Natural killer cell treated with Interleukin-12 subunit alpha and Interleukin-12 subunit beta and Interleukin-15 and Interleukin-18, amount 100 ng/mL, for 72 hours (primary cell): ENCODE measurements around the gene LSM12. TPM values are rescaled to one million over a fixed set of nuclear protein-coding genes. Genes with fewer than 3 reads are reported as not detected.
"Not testable (repeated sequence)": the region's sequence is repeated elsewhere in the genome, so short reads cannot be mapped to it uniquely, and the experiment has no call there.

Experiments used
- ATAC-seq, 2 donors: fragments of 150-1000 bp; cut with Tn5 transposase in 1 of 2; sonication (Bioruptor Pico), chemical (Tn5 transposase) in 1 of 2; 2 replicates each; pipeline ENCODE4 v1.10.0; 2021
- DNase-seq: peaks from one replicate; pipeline ENCODE4 v3.0.0; 2022; ENCODE audit warnings: low spot score
- H3K27ac Mint-ChIP-seq, 2 donors: 1 replicate in 1 of 2; 2 replicates in 1 of 2; pipeline ENCODE4 v1.8.0; 2022; ENCODE audit warnings: mixed read lengths in 2 of 2, mild to moderate bottlenecking in 1 of 2, moderate library complexity in 1 of 2
- H3K27me3 Mint-ChIP-seq, 2 donors: 1 replicate in 1 of 2; 2 replicates in 1 of 2; pipeline ENCODE4 v1.8.0; 2022; ENCODE audit warnings: mixed read lengths in 2 of 2
- H3K36me3 Mint-ChIP-seq: one replicate; pipeline ENCODE4 v1.8.0; 2022; ENCODE audit warnings: mixed read lengths
- H3K4me1 Mint-ChIP-seq, 2 donors: 1 replicate in 1 of 2; 2 replicates in 1 of 2; pipeline ENCODE4 v1.8.0; 2022; ENCODE audit warnings: low read depth in 2 of 2, mixed read lengths in 2 of 2, mild to moderate bottlenecking in 1 of 2
- H3K4me3 Mint-ChIP-seq: one replicate; pipeline ENCODE4 v1.8.0; 2022; ENCODE audit warnings: mixed read lengths
- H3K9me3 Mint-ChIP-seq: 2 replicates; pipeline ENCODE4 v1.8.0; 2022; ENCODE audit warnings: mixed read lengths
- total RNA-seq, 2 donors: library from RNA; stranded (reverse); gene quantifications; one replicate each; pipeline ENCODE4 v1.2.3, GENCODE V29; 2022

The LSM12 gene
- total RNA-seq, 2 donors from 2014 or later, result 68.6 to 70.0 TPM

DNA sequence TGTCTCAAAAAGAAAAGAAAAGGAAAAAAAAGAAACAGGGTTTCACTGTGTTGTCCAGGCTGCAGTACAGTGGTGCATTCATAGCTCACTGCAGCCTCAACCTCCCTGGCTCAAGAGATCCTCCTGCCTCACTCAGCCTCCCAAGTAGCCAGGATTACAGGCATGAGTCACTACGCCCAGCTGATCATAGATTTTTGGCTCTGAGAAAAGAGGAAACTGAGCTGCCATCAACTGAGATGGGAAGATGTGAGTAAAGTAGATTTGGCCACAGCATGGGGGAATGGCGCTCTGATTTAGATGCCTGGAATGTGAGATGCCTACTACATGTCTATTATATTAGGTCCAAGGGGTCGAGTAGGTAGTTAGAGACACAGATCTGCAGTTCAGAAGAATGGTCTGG, 67.9 kb downstream of the LSM12 start:
- H3K36me3 Mint-ChIP-seq, result no peaks in the 10 kb centered on the region
- H3K9me3 Mint-ChIP-seq, result no peaks in the 10 kb centered on the region
- no peak overlapping the region for H3K27ac Mint-ChIP-seq
- H3K27me3 Mint-ChIP-seq, result peaks cover 15 to 20% of the 10 kb centered on the region in 2 donors
- no peaks in the 10 kb centered on the region for H3K4me1 Mint-ChIP-seq
- DNase-seq (no peak), ATAC-seq (no peak)
- no peak overlapping the region for H3K4me3 Mint-ChIP-seq

DNA sequence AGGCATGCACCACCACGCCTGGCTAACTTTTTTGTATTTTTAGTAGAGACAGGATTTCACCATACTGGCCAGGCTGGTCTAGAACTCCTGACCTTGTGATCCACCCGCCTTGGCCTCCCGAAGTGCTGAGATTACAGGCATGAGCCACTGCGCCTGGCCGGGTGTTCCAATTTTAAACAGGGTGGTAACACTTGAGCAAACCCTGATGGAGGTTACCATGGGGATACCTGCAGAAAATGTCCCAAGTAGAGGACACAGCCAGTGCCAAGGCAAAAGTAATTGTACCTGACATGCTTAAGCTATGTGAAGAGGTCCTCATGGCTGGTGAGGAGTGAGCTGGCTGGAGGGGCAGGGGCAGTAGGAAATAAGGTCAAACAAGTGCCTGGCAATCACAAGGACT, 69.3 kb downstream of the LSM12 start:
- not testable (repeated sequence) for H3K4me3 Mint-ChIP-seq, DNase-seq, ATAC-seq, H3K9me3 Mint-ChIP-seq, H3K27ac Mint-ChIP-seq, H3K4me1 Mint-ChIP-seq, H3K36me3 Mint-ChIP-seq
- peaks cover 15 to 20% of the 10 kb centered on the region in 2 donors for H3K27me3 Mint-ChIP-seq

DNA sequence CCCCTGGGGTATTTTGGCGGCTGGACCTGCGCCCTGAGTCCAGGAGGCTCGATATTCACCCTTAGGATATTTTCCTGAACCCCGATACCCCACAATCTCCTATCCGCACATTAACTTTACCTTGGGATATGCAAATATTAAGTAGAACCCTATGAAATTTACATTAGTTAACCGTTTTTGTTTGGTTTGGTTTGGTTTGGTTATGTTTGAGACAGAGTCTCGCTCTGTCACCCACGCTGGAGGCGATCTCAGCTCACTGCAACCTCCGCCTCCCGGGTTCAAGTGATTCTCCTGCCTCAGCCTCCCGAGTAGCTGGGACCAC, 71.4 kb downstream of the LSM12 start:
- no peak for DNase-seq
- no peaks in the 10 kb centered on the region for H3K4me1 Mint-ChIP-seq
- H3K4me3 Mint-ChIP-seq, result no peak overlapping the region
- H3K27ac Mint-ChIP-seq, result no peak overlapping the region
- H3K27me3 Mint-ChIP-seq, result peaks cover 14 to 15% of the 10 kb centered on the region in 2 donors
- H3K9me3 Mint-ChIP-seq, result no peaks in the 10 kb centered on the region
- H3K36me3 Mint-ChIP-seq, result no peaks in the 10 kb centered on the region
- no peak for ATAC-seq

DNA sequence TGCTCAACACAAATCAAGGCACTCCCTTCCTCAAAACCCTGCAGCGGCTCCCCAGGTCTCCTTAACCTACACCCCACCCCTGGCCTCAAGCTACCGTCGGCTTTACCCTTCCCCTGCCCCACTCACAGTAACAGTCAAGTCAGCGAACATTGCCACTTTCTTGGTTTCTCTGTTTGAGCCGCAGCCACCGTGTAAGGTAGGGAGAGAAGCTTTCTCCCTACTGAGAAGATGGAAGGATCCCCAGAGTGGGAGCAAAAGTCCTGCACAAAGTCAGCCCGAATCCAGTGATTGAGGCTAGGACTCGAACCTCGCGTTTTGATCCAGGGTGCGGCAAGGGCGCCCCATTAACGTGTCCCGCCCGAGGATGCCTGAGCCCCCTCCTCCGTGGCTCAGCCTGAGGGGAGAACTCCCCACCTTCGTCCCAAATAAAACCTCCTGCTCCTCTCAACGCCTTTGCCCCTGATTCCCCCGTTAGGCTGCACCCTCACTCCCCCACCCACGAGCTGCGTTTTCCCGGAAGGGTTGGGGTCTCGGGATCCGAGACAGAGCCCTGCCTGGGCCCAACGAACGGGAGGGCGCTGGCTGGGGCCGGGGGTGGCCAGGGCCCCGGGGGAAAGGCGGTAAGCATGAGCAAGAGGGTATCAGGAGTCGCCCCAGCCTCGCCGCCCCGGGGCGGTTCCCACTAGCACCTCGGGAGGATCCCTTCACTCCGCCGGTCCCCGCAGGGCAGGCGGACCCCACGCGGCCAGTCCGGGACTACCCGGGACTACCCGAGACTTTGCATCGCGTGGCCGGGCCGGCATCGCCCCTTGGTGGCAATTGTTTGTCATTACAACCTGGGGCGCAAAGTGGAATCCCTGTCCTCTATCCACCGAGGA, 72.0 kb downstream of the LSM12 start:
- ATAC-seq, result peak; percentile 83 to 90
- Mint-ChIP-seq H3K4me1 (no peaks in the 10 kb centered on the region), H3K4me3 (no peak overlapping the region), H3K9me3 (no peaks in the 10 kb centered on the region), H3K36me3 (no peaks in the 10 kb centered on the region), H3K27me3 (peaks cover 14 to 15% of the 10 kb centered on the region in 2 donors), H3K27ac (no peak overlapping the region)
- peak; percentile 72 for DNase-seq

DNA sequence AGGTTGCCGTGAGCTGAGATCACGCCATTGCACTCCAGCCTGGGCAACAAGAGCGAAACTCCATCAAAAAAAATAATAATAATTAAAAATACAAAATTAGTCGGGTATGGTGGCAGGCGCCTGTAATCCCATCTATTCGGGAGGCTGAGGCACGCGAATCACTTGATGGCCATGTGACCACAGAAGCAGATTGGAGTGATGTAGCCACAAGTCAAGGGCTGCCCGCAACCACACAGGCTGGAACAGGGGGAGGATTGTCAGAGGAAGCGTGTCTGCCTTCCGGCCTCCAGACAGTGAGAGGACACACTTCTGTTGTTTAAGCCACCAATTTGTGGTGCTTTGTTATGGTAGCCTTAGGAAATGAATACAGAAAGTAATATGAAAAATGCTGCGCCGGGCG, 73.8 kb downstream of the LSM12 start:
- H3K36me3 Mint-ChIP-seq, result no peaks in the 10 kb centered on the region
- no peaks in the 10 kb centered on the region for H3K9me3 Mint-ChIP-seq
- DNase-seq (no peak), ATAC-seq (no peak)
- H3K4me3 Mint-ChIP-seq, result no peak overlapping the region
- peaks cover 9 to 18% of the 10 kb centered on the region in 2 donors for H3K27me3 Mint-ChIP-seq
- no peak overlapping the region for H3K27ac Mint-ChIP-seq
- no peaks in the 10 kb centered on the region for H3K4me1 Mint-ChIP-seq

DNA sequence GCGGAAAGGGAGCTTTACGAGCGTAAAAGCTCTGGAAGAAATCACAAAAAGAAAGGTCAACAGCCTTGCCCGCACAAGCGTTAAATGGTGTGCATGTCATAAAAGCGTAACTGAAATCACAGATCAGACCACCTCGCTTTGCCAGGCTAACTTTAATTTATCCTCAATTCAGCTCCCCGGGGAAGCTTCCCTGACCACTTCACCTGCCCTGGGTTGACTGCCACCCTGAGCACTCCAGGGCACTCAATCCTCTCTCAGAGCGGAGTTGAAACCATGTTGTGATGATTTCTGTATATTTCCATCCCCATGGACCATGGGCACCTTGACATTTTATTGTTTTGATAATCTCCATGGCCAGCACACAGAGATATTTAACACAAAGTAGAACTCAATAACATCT, 78.2 kb downstream of the LSM12 start:
- H3K9me3 Mint-ChIP-seq, result no peaks in the 10 kb centered on the region
- no peak for ATAC-seq
- H3K27me3 Mint-ChIP-seq, result peaks cover 16 to 27% of the 10 kb centered on the region in 2 donors
- no peak for DNase-seq
- no peaks in the 10 kb centered on the region for H3K4me1 Mint-ChIP-seq
- H3K4me3 Mint-ChIP-seq, result no peak overlapping the region
- no peaks in the 10 kb centered on the region for H3K36me3 Mint-ChIP-seq
- no peak overlapping the region for H3K27ac Mint-ChIP-seq

DNA sequence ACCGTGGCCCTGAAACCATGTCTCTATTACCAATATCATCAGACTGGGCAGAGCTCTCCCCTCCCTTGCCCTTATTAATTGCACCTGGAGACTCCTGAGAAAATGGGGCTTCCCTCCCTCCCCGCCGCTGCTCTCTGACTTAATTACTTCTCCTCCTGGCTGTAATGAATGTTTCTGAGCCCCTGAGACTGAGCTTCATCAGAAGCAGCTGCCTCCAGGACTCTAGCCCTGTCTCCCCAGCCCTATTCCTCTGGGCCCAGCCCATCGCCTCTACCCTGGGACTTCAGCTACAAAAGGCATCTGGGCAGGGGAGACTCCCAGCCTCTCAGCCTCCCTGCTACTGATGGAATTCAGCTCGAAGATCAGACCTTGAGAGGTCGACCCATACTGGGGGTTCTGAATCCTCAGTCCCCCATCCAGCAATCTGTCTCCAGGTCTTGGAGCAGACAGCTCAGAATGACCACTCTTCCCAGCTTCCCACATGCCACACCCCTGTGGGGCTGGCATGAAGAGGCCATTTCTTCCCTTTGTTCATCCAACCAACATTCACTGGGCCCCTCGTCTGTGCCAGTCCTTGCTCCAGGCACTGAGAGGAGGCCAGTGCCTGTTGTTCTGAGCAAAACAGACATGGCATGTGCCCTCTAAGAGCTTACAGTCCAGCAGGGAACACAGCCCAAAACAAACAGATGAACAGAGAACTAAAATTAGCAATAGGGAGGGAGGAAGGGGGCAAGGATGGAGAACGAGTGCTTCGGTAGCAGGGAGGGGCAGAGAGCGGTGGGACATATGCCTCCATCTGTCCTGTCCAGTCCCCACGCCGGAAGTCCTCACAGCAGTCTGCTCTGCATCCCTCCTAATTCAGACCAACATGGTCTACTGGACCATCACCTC, 79.1 kb downstream of the LSM12 start:
- no peaks in the 10 kb centered on the region for H3K36me3 Mint-ChIP-seq
- H3K9me3 Mint-ChIP-seq, result no peaks in the 10 kb centered on the region
- H3K4me1 Mint-ChIP-seq, result no peaks in the 10 kb centered on the region
- no peak overlapping the region for H3K4me3 Mint-ChIP-seq
- H3K27ac Mint-ChIP-seq, result no peak overlapping the region
- H3K27me3 Mint-ChIP-seq, result peaks cover 20 to 36% of the 10 kb centered on the region in 2 donors
- DNase-seq (no peak), ATAC-seq (no peak)

DNA sequence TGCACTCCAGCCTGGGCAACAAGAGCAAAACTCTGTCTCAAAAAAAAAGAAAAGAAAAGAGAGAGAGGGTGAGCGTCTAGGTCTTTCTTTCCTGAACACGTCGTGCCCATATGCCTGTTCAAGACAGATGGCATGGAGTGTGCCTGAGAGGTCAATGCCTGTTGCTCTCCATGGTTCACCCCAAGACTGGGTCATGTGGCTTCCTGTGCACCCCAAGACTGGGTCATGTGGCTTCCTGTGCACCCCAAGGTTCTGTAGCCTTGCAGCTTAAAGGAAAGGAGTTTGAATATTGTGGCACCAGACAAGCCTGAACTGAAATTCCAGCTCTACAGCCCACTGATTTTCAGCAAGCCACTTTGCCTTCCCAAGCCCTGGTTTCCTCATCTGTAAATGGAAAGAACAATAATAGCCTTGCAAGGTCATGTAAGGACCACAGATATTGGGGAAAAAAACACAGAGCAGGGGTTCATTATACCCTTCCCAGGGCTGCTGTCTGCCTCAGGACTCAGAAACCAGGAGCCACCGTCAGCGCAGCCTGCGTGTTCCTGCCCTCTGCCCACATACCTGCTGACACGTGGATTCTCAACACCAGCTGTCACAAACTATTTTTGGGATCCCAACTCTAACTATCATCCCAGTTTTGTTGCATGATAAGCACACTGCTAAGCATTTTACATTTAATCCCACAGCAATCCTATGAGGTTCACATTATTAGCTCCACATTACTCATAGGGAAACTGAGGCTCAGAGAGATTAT, 80.1 kb downstream of the LSM12 start:
- Mint-ChIP-seq H3K36me3 (no peaks in the 10 kb centered on the region), H3K4me3 (no peak overlapping the region), H3K27me3 (peaks cover 27 to 46% of the 10 kb centered on the region in 2 donors), H3K4me1 (no peaks in the 10 kb centered on the region), H3K9me3 (no peaks in the 10 kb centered on the region), H3K27ac (no peak overlapping the region)
- no peak for ATAC-seq
- no peak for DNase-seq

DNA sequence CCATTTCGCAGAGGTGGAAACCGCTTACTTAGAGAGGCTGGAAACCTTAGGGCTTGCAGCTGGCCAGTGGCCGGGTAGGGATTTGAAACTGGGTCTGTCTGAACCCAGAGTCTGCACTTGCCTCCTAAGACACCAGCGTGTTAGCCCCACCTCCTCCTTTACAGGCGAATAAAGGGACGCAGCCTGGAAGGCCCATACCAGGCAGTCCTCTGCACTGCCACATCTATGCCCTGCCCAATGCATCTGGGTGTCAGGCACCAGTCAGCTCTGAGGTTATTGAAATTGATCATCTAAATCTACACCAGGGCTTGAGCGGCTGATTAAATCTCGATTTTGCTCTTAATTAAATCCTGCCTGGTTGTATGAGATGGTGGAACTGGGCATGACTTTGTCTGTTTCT, 82.0 kb downstream of the LSM12 start:
- H3K4me1 Mint-ChIP-seq, result no peaks in the 10 kb centered on the region
- H3K9me3 Mint-ChIP-seq, result no peaks in the 10 kb centered on the region
- ATAC-seq, result no peak
- peaks cover 31 to 54% of the 10 kb centered on the region in 2 donors for H3K27me3 Mint-ChIP-seq
- DNase-seq, result no peak
- no peaks in the 10 kb centered on the region for H3K36me3 Mint-ChIP-seq
- H3K27ac Mint-ChIP-seq, result no peak overlapping the region
- H3K4me3 Mint-ChIP-seq, result no peak overlapping the region

Other genes with a start within 250 kb of the LSM12 start
- not detected for gene MPP3, start 233.5 kb downstream of the LSM12 start, total RNA-seq
- gene CD300LG, start 219.5 kb downstream of the LSM12 start, total RNA-seq, result not detected
- gene MPP2, start 159.1 kb downstream of the LSM12 start, total RNA-seq, result under 1 TPM; 0.47 to 0.64 TPM
- not detected for gene PPY, start 124.2 kb downstream of the LSM12 start, total RNA-seq
- gene PYY, start 112.7 kb downstream of the LSM12 start, total RNA-seq, result not detected
- gene NAGS, start 62.0 kb downstream of the LSM12 start, total RNA-seq, result 1 to 10 TPM in 1 of 2 donors, under 1 TPM in 1; 0.70 to 1.9 TPM
- gene TMEM101, start 51.7 kb downstream of the LSM12 start, total RNA-seq, result 10 to 100 TPM; 32.5 TPM
- 10 to 100 TPM; 24.6 to 26.8 TPM for gene G6PC3, start 4.1 kb upstream of the LSM12 start, total RNA-seq
- gene HDAC5, start 57.0 kb upstream of the LSM12 start, total RNA-seq, result 10 to 100 TPM; 12.8 to 13.9 TPM
- 10 to 100 TPM in 1 of 2 donors, 1 to 10 TPM in 1; 8.6 to 20.9 TPM for gene HROB, start 75.3 kb upstream of the LSM12 start, total RNA-seq
- gene ASB16, start 104.0 kb upstream of the LSM12 start, total RNA-seq, result under 1 TPM in 1 of 2 donors, not detected in 1; 0.33 TPM
- gene TMUB2, start 120.3 kb upstream of the LSM12 start, total RNA-seq, result 10 to 100 TPM; 28.1 to 28.8 TPM
- gene ATXN7L3, start 133.2 kb upstream of the LSM12 start, total RNA-seq, result 100 to 1,000 TPM; 117 to 139 TPM
- gene UBTF, start 153.0 kb upstream of the LSM12 start, total RNA-seq, result 100 to 1,000 TPM; 109 to 201 TPM
- not detected for gene SLC4A1, start 201.5 kb upstream of the LSM12 start, total RNA-seq
- under 1 TPM in 1 of 2 donors, not detected in 1; 0.48 TPM for gene RUNDC3A, start 241.9 kb upstream of the LSM12 start, total RNA-seq